Measurements from ENCODE around the gene TBX6.

The TBX6 gene

GRCh38 chr16:30084816-30085159 lies 6.9 kb downstream of the TBX6 start:
- H3K27me3 Mint-ChIP-seq (ENCODE audit: low read depth, poor library complexity) = peaks cover 3% of the 10 kb centered on the region
- no peak for DNase-seq
- TF ChIP-seq, protein P1, sequence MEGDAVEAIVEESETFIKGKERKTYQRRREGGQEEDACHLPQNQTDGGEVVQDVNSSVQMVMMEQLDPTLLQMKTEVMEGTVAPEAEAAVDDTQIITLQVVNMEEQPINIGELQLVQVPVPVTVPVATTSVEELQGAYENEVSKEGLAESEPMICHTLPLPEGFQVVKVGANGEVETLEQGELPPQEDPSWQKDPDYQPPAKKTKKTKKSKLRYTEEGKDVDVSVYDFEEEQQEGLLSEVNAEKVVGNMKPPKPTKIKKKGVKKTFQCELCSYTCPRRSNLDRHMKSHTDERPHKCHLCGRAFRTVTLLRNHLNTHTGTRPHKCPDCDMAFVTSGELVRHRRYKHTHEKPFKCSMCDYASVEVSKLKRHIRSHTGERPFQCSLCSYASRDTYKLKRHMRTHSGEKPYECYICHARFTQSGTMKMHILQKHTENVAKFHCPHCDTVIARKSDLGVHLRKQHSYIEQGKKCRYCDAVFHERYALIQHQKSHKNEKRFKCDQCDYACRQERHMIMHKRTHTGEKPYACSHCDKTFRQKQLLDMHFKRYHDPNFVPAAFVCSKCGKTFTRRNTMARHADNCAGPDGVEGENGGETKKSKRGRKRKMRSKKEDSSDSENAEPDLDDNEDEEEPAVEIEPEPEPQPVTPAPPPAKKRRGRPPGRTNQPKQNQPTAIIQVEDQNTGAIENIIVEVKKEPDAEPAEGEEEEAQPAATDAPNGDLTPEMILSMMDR (IDR thresholded peaks at IDR 0.05) = no peak
- H3K4me1 Mint-ChIP-seq = peaks cover 30% of the 10 kb centered on the region
- H3K36me3 Mint-ChIP-seq (ENCODE audit: low read depth) = peaks cover 49% of the 10 kb centered on the region
- no peak overlapping the region for H3K4me3 Mint-ChIP-seq
- H3K9me3 Mint-ChIP-seq = no peaks in the 10 kb centered on the region
- no peak overlapping the region for H3K27ac Mint-ChIP-seq

- no peaks in the 10 kb centered on the region for H3K9me3 Mint-ChIP-seq
- peaks cover 55% of the 10 kb centered on the region for H3K36me3 Mint-ChIP-seq (ENCODE audit: low read depth)
- H3K4me1 Mint-ChIP-seq = peaks cover 25% of the 10 kb centered on the region
- H3K27ac Mint-ChIP-seq = peak overlapping the region; percentile 85
- TF ChIP-seq, protein P1 (IDR thresholded peaks at IDR 0.05) = no peak
- H3K27me3 Mint-ChIP-seq (ENCODE audit: low read depth, poor library complexity) = peaks cover 3% of the 10 kb centered on the region
- DNase-seq = no peak
- no peak overlapping the region for H3K4me3 Mint-ChIP-seq
Observed at GRCh38 chr16:30084096-30084815, 7.5 kb downstream of the TBX6 start.

GRCh38 chr16:30083216-30084055 lies 8.3 kb downstream of the TBX6 start:
- no peaks in the 10 kb centered on the region for H3K9me3 Mint-ChIP-seq
- TF ChIP-seq, protein P1 (IDR thresholded peaks at IDR 0.05) = no peak
- peak overlapping the region; percentile 85 for H3K27ac Mint-ChIP-seq
- no peak overlapping the region for H3K4me3 Mint-ChIP-seq
- no peak for DNase-seq
- peaks cover 17% of the 10 kb centered on the region for H3K4me1 Mint-ChIP-seq
- peaks cover 59% of the 10 kb centered on the region for H3K36me3 Mint-ChIP-seq (ENCODE audit: low read depth)
- peaks cover 3% of the 10 kb centered on the region for H3K27me3 Mint-ChIP-seq (ENCODE audit: low read depth, poor library complexity)

DNA sequence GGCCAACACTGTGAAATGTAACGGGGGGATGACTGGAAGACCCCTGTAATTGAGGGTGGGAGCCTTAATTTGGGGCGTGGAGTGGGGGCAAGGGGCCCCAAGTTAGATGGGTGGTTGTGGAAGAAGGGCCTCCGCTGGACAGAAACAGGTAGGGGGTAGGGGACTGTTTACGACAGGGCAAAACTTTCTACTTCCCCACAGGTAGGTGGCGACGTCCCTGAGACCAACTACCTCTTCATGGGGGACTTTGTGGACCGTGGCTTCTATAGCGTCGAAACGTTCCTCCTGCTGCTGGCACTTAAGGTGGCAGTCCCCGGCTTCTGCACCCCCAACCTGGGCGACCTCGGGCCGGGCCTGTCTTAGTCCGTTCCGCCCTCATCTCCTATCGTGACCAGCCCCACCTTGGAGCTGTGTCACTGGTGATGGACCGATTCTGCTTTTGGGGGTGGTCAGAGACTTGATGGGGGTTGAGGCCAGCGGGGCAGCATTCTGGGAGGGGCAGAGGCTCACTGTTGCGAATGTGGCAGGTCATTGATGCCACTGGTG lies 9.1 kb downstream of the TBX6 start:
- no peak overlapping the region for H3K4me3 Mint-ChIP-seq
- peaks cover 19% of the 10 kb centered on the region for H3K4me1 Mint-ChIP-seq
- no peak for DNase-seq
- H3K36me3 Mint-ChIP-seq (ENCODE audit: low read depth) = peaks cover 58% of the 10 kb centered on the region
- H3K9me3 Mint-ChIP-seq = no peaks in the 10 kb centered on the region
- TF ChIP-seq, protein P1 (IDR thresholded peaks at IDR 0.05) = no peak
- H3K27me3 Mint-ChIP-seq (ENCODE audit: low read depth, poor library complexity) = peaks cover 3% of the 10 kb centered on the region
- H3K27ac Mint-ChIP-seq = peak overlapping the region; percentile 85

DNA sequence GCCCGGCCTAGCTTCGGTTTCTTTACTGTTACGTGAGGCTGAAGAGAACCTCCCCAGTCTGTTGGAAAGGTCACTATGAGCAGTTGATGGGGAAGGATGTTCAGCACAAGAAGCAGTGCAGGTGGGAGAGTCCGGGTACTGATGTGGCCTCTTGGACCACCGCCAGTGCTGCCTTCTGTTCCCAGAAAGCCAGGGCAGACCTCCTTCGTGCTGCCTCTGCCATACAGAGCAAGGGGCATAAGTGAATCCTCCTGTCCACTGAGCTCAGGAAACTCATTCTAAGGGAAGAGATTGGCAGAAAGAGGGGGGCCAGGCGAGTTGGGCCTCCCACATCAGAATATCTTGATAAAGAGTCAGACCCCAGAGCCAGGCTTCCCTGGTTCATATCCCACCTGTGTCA lies 12.2 kb downstream of the TBX6 start:
- DNase-seq = no peak
- Mint-ChIP-seq H3K27ac (no peak overlapping the region), H3K27me3 (ENCODE audit: low read depth, poor library complexity) (no peaks in the 10 kb centered on the region), H3K4me1 (peaks cover 30% of the 10 kb centered on the region), H3K36me3 (ENCODE audit: low read depth) (peaks cover 57% of the 10 kb centered on the region), H3K9me3 (no peaks in the 10 kb centered on the region), H3K4me3 (no peak overlapping the region)
- TF ChIP-seq, protein P1 (IDR thresholded peaks at IDR 0.05) = no peak

Measured in nephron progenitor cell (in vitro differentiated cells).